ENCODE measurements around the gene ELOVL7.
"Not testable (repeated sequence)": the region's sequence is repeated elsewhere in the genome, so short reads cannot be mapped to it uniquely, and the experiment has no call there.

ELOVL7 gene

DNA sequence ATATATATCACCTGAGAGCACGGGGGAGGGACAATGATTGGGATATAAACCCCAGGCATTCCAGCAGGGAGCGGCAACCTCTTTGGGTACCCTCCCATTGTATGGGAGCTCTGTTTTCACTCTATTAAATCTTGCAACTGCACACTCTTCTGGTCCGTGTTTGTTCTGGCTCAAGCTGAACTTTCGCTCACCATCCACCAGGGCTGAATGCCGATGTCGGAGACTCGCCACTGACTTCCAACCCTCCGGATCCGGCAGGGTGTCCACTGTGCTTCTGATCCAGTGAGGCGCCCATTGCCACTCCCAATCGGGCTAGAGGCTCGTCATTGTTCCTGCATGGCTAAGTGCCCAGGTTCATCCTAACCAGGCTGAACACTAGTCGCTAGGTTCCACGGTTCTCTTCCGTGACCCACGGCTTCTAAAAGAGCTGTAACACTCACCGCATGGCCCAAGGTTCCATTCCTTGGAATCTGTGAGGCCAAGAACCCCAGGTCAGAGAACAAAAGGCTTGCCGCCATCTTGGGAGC, 48.6 kb downstream of the ELOVL7 start:
- DNase-seq (ENCODE audit: low spot score) = not testable (repeated sequence)

DNA sequence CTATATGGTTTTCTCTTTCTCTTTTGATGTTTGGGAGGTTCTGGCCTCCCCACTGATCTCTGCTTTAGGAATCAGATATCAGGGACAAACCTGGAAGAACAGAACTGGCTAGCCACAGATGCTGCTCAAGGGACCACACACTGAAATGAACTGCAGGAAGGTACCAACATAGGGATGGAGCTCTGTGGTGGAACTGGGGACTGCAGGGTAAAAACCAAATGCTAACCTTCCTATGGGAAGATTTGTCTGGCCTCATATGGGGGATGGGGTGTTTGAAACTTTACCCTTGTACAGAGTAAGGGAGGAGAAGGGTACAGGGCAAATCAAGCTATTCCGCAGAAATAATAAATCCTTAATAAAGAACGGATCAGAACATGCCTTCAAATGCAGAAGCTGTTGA, 49.4 kb downstream of the ELOVL7 start:
- no peak for DNase-seq (ENCODE audit: low spot score)

DNA sequence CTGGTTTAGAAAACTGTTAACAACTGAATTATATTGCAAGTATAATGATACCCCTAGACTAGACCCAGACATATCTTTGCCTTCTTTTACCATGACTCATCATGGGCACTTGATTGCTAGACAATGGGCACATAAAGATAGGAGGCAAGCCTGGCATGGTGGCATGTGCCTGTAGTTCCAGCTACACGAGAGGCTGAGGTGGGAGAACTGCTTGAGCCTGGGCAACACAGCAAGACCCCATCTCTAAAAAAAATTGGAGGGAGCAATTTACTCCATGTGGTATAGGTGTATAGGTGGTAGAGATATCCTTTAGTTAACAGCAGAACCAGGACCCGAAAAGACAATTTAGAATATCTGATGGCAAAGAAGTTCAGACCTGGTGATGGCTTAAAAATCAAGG, 51.6 kb downstream of the ELOVL7 start:
- no peak for DNase-seq (ENCODE audit: low spot score)

DNA sequence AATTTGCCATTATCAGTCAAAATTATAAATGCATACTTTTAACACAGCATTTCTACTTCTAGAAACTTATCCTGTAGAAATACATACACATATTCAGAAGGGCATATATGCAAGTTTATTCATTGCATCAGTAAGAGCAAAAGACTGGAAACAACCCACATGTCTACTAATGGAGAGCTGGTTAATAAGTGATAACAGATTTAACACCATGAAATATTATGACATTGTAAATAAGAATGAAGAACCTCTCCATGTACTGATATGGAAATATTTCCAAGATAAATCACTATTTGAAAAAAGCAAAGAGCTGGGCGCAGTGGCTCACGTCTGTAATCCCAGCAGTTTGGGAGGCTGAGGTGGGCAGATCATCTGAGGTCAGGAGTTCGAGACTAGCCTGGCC, 54.5 kb downstream of the ELOVL7 start:
- no peak for DNase-seq (ENCODE audit: low spot score)

DNA sequence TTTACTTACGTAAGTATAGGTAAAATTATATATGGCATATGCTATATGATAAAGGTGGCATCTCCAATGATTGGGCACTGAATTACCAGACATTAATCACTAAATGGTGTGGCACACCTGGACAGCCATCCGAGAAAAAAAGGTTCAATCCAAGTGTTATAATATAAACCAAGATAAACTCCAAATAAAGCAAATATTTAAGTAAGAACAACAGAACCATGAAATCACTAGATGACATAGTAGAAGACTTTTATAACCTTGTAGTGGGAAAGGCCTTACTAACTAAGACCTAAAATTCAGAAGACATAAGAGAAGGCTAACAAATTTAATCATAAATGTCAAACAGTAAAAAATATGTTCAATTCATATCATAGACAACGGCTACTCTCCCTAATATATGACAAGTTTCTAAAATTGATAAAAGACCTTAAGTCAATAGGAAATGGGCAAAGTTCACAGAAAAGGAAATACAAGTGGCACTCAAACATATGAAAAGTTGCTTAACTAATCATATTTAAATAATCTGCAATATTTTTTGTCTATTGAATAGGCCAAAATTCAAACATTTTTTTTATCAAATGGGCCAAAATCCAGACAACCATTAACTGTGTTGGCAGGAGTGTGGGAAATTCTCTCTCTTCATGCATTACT, 55.1 kb downstream of the ELOVL7 start:
- DNase-seq (ENCODE audit: low spot score) = no peak

DNA sequence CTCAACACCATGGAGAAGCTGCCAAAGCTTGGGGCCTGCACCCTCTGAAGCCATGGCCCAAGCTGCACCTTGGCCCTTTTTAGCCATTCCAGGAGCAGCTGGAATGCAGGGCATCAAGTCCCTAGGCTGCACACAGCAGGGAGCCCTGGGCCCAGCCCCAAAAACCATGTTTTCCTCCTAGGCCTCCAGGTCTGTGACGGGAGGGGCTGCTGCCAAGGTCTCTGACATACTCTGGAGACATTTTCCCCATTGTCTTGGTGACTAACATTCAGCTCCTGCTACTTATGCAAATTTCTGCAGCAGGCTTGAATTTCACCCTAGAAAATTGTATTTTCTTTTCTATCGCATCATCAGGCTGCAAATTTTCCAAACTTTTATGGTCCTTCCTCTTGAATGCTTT, 64.6 kb downstream of the ELOVL7 start:
- no peak for DNase-seq (ENCODE audit: low spot score)

DNA sequence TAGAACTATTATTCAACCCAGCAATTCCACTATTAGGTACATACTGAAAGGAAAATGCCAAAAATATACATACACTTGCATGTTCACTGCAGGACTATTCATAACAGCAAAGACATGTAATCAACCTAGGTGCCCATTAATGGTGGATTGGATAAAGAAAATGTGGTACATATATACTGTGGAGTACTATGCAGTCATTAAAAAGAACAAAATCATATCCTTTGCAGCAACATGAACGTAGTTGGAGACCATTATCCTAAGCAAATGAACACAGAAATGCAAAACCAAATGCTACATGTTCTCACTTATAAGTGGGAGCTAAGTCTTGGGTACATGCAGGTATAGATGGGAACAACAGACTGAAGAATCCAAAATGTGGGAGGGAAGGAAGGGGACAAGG, 67.7 kb downstream of the ELOVL7 start:
- DNase-seq (ENCODE audit: low spot score) = no peak

DNA sequence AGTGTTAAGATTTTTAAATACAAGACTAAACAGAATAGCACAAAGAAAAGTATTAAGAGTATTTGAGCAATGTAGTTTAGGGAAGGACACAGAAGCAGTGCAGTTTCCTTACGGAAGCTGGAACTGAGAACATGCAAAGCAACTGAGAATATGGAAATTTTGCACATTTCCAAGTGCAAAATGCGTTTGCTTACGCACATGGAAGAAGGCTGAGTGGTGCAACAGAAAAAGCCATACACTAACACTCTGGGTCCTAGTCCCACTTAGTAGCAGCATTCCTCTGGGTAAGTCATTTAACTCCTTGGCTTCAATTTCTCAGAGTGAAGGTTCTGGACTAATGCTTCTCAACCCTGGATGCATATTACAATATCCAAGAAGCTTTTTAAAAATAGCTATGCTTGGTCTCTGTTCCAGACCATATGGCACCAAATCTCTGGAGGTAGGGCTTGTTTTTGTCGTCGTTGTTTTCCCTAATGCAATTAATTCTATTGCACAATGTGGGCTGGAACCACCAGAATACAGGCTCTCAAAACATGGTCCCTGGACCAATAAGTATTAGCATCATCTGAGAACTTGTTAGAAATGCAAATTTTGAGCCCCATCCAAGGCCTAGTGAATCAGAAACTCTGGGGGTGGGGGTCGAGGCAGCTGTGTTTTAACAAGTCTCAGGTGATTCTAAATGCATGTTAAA, 78.9 kb downstream of the ELOVL7 start:
- no peak for DNase-seq (ENCODE audit: low spot score)

DNA sequence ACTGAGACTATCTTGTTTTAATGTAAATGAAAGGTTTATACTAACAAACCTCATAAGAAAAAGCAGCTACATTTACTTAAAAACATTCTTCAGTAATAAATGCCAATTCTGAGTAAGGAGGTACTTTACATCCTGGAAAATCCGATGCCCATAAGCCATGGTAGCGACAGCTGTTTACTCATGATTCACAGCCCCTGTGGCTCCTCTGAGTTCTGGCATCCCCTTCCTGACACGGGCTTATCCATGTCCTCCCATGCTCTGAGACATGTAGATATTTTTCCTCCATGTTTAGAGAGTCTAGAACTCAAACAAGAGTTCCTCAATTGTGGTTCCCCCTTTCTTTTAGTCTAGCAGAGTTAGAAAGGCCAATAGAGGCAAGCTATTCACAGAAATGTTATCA, 81.0 kb downstream of the ELOVL7 start:
- DNase-seq (ENCODE audit: low spot score) = no peak

DNA sequence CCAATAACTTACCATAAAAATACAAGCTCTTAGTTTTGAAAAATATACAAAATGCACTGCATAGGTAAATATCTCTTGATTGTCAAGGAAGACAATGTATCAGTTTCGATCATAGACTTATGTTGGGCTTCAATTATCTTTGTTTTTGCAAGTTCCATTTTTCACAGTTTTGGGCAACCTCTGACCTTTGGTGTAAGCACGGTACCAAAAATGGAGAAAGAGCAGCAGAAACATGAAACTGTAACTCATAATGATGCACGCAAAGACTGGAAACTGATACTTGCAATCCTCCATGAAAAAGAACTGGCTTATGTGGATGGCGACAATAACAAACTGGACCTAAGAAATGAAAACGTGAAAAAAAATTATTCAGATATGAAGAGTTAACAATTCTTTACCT, 89.6 kb downstream of the ELOVL7 start:
- no peak for DNase-seq (ENCODE audit: low spot score)

DNA sequence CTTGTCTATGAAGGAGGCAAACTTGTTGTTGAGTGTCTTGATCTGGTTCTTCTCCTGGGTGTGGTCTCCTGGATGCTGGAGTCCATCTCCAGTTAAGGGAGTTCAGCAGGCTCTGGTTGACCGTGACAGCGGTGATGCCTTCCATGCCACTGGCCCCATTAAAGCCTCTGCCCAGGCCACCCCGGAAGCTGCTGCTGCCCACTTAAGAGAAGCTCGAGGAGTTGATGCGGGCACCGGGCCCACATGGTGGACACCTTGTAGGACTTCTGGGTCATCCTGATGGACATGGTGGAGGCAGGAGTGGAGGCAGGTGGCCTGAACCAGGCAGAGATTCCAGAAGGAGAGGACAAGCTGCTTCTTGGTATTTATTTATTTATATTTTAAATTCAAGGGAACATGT, 99.4 kb downstream of the ELOVL7 start:
- DNase-seq (ENCODE audit: low spot score) = no peak

DNA sequence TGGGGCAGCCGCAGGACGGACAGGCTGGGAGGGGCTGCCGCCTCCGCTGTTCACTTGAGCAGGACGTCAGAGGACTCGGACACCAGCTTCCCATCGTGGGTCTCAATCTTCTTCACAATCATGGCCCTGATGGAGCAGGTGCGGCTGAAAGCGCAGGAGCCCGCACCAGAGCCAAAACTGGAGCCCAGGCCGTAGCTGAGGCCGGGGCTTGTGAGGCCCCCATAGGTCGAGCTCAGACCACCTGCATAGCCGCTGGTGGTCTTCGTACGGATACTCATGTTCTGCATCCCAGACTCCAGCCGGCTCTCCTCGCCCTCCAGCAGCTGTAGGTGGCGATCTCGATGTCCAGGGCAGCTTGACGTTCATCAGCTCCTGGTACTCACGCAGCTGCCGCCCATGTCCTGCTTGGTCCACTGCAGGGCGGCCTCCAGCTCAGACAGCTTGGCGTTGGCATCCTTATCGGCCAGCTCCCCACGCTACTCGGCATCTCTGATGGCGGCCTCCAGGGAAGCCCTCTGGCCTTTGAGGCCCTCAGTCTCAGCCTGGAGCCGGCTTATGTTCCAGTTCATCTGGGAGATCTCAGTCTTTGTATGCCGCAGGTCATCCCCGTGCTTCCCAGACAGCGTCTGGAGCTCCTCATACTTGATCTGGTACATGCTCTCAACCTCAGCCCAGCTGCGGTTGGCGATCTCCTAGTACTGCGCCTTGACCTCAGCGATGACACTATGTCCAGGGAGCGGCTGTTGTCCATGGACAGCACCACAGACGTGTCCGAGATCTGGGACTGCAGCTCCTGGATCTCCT, 100.4 kb downstream of the ELOVL7 start:
- DNase-seq (ENCODE audit: low spot score) = no peak

DNA sequence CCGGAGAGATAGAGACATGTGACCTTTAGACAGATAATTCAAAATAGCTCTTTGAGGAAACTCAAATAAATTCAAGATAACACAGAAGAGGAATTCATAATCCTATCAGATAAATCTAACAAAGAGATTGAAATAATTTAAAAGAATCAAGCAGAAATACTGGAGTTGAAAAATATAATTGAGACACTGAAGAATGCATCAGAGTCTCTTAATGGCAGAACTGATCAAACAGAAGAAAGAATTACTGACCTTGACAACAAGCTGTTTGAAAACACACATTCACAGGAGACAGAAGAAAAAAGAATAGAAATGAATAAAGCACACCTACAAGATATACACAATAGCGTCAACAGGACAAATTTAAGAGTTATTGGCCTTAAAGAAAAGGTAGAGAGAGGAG, 103.7 kb downstream of the ELOVL7 start:
- DNase-seq (ENCODE audit: low spot score) = no peak

DNA sequence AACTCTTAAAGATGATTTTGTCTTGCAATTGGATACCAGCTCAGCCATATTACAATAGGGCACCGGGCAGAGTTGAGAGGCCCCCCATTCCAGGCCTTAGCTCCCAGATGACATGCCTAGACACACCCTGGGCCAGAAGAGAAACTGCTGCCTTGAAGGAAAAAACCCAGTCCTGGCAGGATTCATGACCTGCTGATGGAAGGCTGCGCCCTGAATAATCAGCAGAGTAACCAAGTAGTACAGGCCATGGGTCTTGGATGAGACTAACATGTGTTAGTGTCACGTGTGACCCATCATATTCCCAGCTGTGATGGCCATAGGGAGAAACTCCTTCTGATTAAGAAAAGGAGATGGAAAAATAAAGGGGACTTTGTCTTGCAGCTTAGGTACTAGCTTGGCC, 105.1 kb downstream of the ELOVL7 start:
- DNase-seq (ENCODE audit: low spot score) = no peak

DNA sequence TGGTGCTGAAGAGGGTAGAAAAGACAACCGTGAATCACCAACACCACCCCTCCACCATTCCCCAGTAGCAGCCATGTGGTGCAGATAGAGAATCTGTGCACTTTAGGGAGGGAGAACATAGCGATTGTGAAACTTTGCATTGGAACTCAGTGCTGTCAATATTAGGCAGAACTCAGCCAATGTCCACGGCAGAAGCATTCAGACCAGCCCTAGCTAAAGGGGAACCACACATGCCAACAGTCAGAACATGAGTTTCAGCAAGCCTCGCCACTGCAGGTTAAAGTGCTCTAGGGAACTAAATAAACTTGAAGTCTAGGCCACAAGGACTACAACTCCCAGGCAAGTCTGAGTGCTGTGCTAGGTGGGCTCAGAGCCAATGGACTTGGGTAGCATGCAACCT, 105.6 kb downstream of the ELOVL7 start:
- DNase-seq (ENCODE audit: low spot score) = no peak

DNA sequence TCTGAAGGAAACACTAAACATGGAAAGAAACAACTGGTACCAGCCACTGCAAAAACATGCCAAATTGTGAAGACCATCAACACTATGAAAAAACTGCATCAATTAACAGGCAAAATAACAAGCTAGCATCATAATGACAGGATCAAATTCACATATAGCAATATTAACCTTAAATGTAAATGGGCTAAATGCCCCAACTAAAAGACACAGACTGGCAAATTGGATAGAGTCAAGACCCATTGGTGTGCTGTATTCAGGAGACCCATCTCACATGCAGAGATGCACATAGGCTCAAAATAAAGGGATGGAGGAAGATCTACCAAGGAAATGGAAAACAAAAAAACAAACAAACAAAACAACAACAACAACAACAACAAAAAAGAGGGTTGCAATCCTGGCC, 113.2 kb downstream of the ELOVL7 start:
- not testable (repeated sequence) for DNase-seq (ENCODE audit: low spot score)

DNA sequence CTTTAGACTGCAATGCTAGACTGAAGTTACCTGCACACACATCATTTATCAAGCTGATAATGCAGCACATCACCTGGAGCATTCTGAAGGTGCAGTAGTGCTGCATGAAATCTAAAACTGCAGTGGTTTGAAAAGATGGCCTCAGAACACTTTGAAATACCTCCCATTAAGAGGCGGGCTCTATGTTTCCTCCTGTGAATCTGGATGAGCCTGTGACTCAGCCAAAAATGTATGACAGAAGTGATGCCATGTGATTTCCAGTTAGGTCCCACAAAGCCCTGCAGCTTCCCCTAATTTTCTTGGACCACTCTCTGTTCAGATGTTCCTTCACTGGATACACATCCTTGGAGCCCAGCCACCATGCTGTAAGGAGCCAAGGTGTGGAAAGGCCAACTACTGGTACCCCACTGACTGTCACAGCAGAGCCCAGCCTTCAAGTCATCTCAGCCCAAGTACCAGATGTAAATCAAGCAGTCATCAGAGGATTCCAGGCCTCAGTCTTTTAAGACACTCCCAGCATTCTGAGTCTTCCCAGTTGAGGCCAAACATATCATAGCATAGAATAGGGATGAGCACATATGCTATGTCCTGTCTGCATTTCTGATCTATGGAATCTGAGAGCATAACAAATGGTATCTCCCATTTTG, 116.9 kb downstream of the ELOVL7 start:
- DNase-seq (ENCODE audit: low spot score) = no peak

DNA sequence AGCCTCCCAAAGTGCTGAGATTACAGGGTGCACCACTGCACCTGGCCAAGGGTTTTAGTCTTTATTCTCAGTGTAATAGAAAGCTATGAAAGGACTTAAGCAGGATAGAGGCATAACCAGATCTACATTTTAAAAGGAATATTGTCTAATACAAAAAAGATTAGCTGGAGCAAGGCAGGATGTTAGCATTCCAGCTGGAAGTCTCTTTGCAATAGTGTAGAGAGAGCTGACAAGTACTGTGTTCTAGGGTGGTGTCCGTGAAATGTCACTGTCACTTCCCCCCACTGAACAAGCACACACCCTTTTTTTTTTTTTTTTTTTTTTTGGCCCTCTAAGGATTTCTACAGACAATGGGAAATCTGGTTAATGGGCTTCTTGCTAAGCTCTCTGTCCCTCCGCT, 119.9 kb downstream of the ELOVL7 start:
- no peak for DNase-seq (ENCODE audit: low spot score)

DNA sequence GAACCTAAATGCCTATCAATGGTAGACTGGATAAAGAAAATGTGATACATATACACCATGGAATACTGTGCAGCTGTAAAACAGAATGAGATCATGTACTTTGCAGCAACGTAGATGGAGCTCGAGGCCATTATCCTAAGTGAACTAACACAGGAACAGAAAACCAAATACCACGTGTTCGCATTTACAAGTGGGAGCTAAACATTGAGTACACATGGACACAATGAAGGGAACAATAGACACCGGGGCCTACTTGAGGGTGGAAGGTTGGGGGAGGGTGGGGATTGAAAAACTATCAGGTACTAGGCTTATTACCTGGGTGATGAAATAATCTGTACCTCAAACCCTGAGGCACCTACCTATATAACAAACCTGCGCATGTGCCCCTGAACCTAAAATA, 121.7 kb downstream of the ELOVL7 start:
- no peak for DNase-seq (ENCODE audit: low spot score)

DNA sequence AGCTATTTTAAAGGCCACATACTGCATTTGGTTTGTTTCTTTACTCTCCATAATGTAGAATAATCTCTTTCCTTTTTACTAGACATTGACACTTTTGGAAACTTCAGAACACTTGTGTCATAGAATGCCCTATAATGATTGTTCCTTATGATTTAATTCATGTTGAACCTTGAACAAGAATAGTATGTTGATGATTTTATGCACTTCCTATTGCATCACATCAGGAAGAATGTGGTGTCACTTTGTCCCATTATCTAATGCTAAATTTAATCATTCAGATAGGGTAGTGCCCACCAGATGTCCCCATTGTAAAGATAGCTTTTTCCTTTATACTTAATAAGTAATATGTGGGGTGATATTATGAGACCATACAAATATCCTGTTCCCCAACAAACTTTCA, 124.7 kb downstream of the ELOVL7 start:
- no peak for DNase-seq (ENCODE audit: low spot score)

DNA sequence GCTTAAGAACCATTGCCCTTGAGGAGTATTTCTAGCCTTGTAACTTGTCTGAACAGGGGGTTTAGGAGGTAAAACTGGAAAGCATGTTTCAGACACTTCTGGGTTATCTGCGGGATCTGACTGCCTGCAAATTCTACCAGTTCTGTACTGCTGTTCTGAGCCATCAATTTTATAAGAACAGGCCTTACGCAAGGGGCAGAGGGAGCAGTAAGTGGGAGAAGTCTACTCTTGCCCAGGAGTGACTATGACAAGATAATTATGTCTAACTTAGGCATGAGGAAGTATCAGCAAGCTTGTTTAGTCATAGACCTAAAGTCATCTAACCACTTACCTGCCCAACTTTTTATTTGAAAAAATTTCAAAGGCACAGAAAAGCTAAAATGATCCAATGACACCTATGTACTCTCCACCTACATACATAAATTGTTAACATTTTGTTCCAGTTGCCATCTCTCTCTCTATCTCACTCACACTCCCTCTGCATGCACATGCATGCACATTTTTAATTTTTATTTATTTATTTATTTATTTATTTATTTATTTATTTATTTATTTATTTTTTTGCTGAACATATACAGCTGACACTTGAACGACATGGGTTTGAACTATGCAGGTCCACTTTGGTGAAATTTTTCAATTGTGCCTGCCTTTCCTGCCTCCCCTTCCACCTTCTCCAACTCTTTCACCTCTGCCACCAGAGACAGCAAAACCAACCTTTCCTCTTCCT, 125.7 kb downstream of the ELOVL7 start:
- DNase-seq (ENCODE audit: low spot score) = no peak
